HEK293T (cell line): Measurements from ENCODE around the gene YPEL1.
"Not testable (repeated sequence)": the region's sequence is repeated elsewhere in the genome, so short reads cannot be mapped to it uniquely, and the experiment has no call there.

Experiments
- BHLHE40 ChIP-seq: fragments of 450-650 bp; IDR thresholded peaks from 2 replicates; pipeline ENCODE4 v1.6.1; 2016; ENCODE audit warnings: mild to moderate bottlenecking, moderate library complexity, borderline replicate concordance
- NFRKB ChIP-seq: fragments of 450-650 bp; IDR thresholded peaks from 2 replicates; pipeline ENCODE4 v1.6.1; 2016; ENCODE audit warnings: mild to moderate bottlenecking, moderate library complexity
- SUZ12 ChIP-seq: fragments of 450-650 bp; IDR thresholded peaks from 2 replicates; pipeline ENCODE4 v1.6.1; 2016; ENCODE audit warnings: mild to moderate bottlenecking
- TARDBP ChIP-seq: fragments of 450-650 bp; IDR thresholded peaks from 2 replicates; pipeline ENCODE4 v1.6.1; 2016
- ZNF384 ChIP-seq: fragments of 450-650 bp; IDR thresholded peaks from 2 replicates; pipeline ENCODE4 v1.6.1; 2016

DNA sequence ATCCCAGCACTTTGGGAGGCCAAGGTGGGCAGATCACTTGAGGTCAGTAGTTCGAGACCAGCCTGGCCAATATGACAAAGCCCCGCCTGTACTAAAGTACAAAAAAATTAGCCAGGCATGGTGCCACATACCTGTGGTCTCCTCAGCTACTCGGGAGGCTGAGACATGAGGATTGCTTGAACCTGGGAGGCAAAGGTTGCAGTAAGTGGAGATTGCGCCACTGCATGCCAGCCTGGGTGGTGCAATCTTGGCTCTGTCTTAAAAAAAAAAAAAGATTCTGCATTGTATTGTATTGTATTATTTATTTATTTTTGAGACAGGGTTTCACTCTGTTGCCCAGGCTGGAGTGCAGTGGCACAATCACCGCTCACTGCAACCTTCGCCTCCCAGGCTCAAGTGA lies 9.3 kb upstream of the YPEL1 start:
- not testable (repeated sequence) for TF ChIP-seq SUZ12, TARDBP, ZNF384, NFRKB, BHLHE40
